ENCODE measurements around the gene XCL2. TPM values are rescaled to one million over a fixed set of nuclear protein-coding genes. Genes with fewer than 3 reads are reported as not detected.
"Not testable (repeated sequence)": the region's sequence is repeated elsewhere in the genome, so short reads cannot be mapped to it uniquely, and the experiment has no call there.

XCL2 gene
- total RNA-seq, 1 donor from 2014 or later, result not detected

GRCh38 chr1:168556647-168557046, 12.8 kb upstream of the XCL2 start:
- no peak for DNase-seq (ENCODE audit: low spot score)

- no peak for DNase-seq (ENCODE audit: low spot score)
These were observed 11.8 kb upstream of the XCL2 start for GRCh38 chr1:168555508-168556046.

GRCh38 chr1:168554603-168555483, 11.0 kb upstream of the XCL2 start:
- no peak for DNase-seq (ENCODE audit: low spot score)

GRCh38 chr1:168553680-168554553, 10.1 kb upstream of the XCL2 start:
- no peak for DNase-seq (ENCODE audit: low spot score)

GRCh38 chr1:168552961-168553360, 9.2 kb upstream of the XCL2 start:
- DNase-seq (ENCODE audit: low spot score), result no peak

GRCh38 chr1:168551688-168552087, 7.9 kb upstream of the XCL2 start:
- no peak for DNase-seq (ENCODE audit: low spot score)

- DNase-seq (ENCODE audit: low spot score), result no peak
These were observed 7.2 kb upstream of the XCL2 start for GRCh38 chr1:168550971-168551370.

- not testable (repeated sequence) for DNase-seq (ENCODE audit: low spot score)
These were observed 2.7 kb upstream of the XCL2 start for GRCh38 chr1:168546553-168546895.

- DNase-seq (ENCODE audit: low spot score), result not testable (repeated sequence)
These were observed 2.1 kb upstream of the XCL2 start for GRCh38 chr1:168545678-168546552.

GRCh38 chr1:168542978-168543377, 819 bp downstream of the XCL2 start:
- DNase-seq (ENCODE audit: low spot score), result not testable (repeated sequence)

- not testable (repeated sequence) for DNase-seq (ENCODE audit: low spot score)
These were observed 3.0 kb downstream of the XCL2 start for GRCh38 chr1:168540798-168541197.

GRCh38 chr1:168535536-168535935, 8.3 kb downstream of the XCL2 start:
- no peak for DNase-seq (ENCODE audit: low spot score)

- no peak for DNase-seq (ENCODE audit: low spot score)
These were observed 12.0 kb downstream of the XCL2 start for GRCh38 chr1:168531615-168532345.

GRCh38 chr1:168529518-168529917, 14.3 kb downstream of the XCL2 start:
- no peak for DNase-seq (ENCODE audit: low spot score)

- no peak for DNase-seq (ENCODE audit: low spot score)
These were observed 22.3 kb downstream of the XCL2 start for GRCh38 chr1:168521401-168522000.

GRCh38 chr1:168520832-168521231, 23.0 kb downstream of the XCL2 start:
- no peak for DNase-seq (ENCODE audit: low spot score)

- DNase-seq (ENCODE audit: low spot score), result no peak
These were observed 23.6 kb downstream of the XCL2 start for GRCh38 chr1:168520052-168520751.

GRCh38 chr1:168518813-168519212, 25.0 kb downstream of the XCL2 start:
- no peak for DNase-seq (ENCODE audit: low spot score)

GRCh38 chr1:168518201-168518689, 25.6 kb downstream of the XCL2 start:
- no peak for DNase-seq (ENCODE audit: low spot score)

GRCh38 chr1:168514455-168514854, 29.3 kb downstream of the XCL2 start:
- no peak for DNase-seq (ENCODE audit: low spot score)

Measured in ureter (tissue), 1 donor.